ENCODE measurements around the gene MESP1.

MESP1 gene

DNA sequence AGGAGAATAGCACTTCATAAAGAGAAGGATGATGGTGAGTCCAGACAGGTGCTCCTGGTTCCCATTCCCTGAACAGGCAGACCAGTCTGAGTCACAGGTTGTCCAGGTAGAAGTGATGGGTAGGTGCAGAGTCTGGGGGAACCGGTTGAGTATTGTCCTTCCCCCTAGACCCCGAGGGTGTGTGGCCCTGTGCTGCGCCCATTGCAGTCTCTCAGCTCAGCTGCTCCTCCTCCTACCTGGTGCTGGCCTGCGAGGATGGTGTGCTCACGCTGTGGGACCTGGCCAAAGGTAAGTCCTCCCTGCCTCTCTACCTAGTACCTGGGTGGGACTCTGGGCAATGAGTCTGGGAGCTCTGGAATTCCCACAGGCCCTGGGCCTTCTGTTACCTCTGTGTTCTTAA is 19.8 kb downstream of the MESP1 start (continued):
- TF ChIP-seq ZNF558 (tag by site-specific recombination; IDR thresholded peaks at IDR 0.05) (no peak), ZNF404 (tag by site-specific recombination; IDR thresholded peaks at IDR 0.05) (no peak), ZNF423 (tag by site-specific recombination; IDR thresholded peaks at IDR 0.05) (no peak), HOXC10 (CRISPR knock-in tag; IDR thresholded peaks at IDR 0.05) (no peak)

DNA sequence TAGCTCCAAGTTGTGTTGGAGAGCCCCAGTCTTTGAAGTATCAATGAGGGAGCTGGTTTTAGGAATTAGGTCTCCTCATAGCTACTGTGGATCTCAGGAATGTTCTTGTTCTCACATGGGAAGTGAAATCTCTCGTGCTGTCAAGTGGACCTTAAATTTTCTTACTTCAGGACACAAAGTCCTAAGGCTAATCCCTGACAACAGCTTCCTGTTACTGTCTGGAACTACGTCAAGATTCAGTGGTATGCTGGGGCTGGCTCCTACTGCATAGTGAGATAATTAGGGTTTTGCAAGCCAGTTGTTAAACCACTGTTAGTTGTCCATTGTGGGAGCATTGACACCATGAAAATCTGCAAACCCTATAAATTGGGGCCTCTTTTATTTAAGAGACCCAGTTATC is 22.8 kb downstream of the MESP1 start:
- Histone ChIP-seq H3K4me3 (ENCODE audit: low read depth, low read length) (no peak overlapping the region), H3K27ac (ENCODE audit: extremely low read depth, low read depth, low read length) (no peak overlapping the region), H3K4me1 (ENCODE audit: control insufficient read depth, insufficient read depth, low read length) (no peaks in the 10 kb centered on the region), H3K9me3 (ENCODE audit: control insufficient read depth, insufficient read depth, low read depth, low read length) (no peaks in the 10 kb centered on the region), H3K36me3 (ENCODE audit: control insufficient read depth in 2 of 2, insufficient read depth in 1 of 2, low read length in 2 of 2) (no peaks in the 10 kb centered on the region)
- ChIA-PET POLR2A (no interaction called here), CTCF (interaction anchor here (0.8 to 2.5 kb wide), 5 partner anchors 9 to 161 kb away, joined by 3 to 10 read pairs (median 5); no protein-coding TSS in a partner anchor)
- TF ChIP-seq ZNF148 (tag by site-specific recombination; IDR thresholded peaks at IDR 0.05; ENCODE audit: borderline replicate concordance), result no peak
- no peak for TF ChIP-seq ZNF664 (tag by site-specific recombination; IDR thresholded peaks at IDR 0.05)
- TF ChIP-seq ZNF184 (tag by site-specific recombination; IDR thresholded peaks at IDR 0.05), result no peak
- no peak for TF ChIP-seq ZNF394 (tag by site-specific recombination; IDR thresholded peaks at IDR 0.05; ENCODE audit: borderline replicate concordance)
- TF ChIP-seq ZFHX2 (tag by site-specific recombination; conservative IDR thresholded peaks at IDR 0.05), result no peak
- no peak for TF ChIP-seq ZNF221 (tag by site-specific recombination; IDR thresholded peaks at IDR 0.05; ENCODE audit: borderline replicate concordance)
- TF ChIP-seq ZSCAN23 (tag by site-specific recombination; IDR thresholded peaks at IDR 0.05), result no peak
- no peak for TF ChIP-seq ZBTB10 (tag by site-specific recombination; IDR thresholded peaks at IDR 0.05)
- TF ChIP-seq ZNF324 (tag by site-specific recombination; IDR thresholded peaks at IDR 0.05), result no peak
- no peak for TF ChIP-seq ZNF785 (tag by site-specific recombination; IDR thresholded peaks at IDR 0.05)
- TF ChIP-seq, protein P1, sequence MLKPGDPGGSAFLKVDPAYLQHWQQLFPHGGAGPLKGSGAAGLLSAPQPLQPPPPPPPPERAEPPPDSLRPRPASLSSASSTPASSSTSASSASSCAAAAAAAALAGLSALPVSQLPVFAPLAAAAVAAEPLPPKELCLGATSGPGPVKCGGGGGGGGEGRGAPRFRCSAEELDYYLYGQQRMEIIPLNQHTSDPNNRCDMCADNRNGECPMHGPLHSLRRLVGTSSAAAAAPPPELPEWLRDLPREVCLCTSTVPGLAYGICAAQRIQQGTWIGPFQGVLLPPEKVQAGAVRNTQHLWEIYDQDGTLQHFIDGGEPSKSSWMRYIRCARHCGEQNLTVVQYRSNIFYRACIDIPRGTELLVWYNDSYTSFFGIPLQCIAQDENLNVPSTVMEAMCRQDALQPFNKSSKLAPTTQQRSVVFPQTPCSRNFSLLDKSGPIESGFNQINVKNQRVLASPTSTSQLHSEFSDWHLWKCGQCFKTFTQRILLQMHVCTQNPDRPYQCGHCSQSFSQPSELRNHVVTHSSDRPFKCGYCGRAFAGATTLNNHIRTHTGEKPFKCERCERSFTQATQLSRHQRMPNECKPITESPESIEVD (tag by site-specific recombination; IDR thresholded peaks at IDR 0.05), result no peak

- CTCF ChIA-PET, result interaction anchor here (0.5 to 0.7 kb wide), 3 partner anchors 12 to 150 kb away, joined by 3 read pairs; no protein-coding TSS in a partner anchor
- no peaks in the 10 kb centered on the region for H3K4me1 ChIP-seq (ENCODE audit: control insufficient read depth, insufficient read depth, low read length)
- TF ChIP-seq, protein P2, sequence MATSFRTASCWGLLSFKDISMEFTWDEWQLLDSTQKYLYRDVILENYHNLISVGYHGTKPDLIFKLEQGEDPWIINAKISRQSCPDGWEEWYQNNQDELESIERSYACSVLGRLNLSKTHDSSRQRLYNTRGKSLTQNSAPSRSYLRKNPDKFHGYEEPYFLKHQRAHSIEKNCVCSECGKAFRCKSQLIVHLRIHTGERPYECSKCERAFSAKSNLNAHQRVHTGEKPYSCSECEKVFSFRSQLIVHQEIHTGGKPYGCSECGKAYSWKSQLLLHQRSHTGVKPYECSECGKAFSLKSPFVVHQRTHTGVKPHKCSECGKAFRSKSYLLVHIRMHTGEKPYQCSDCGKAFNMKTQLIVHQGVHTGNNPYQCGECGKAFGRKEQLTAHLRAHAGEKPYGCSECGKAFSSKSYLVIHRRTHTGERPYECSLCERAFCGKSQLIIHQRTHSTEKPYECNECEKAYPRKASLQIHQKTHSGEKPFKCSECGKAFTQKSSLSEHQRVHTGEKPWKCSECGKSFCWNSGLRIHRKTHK (tag by site-specific recombination; IDR thresholded peaks at IDR 0.05), result no peak
- TF ChIP-seq ZNF146 (tag by site-specific recombination; IDR thresholded peaks at IDR 0.05), result peak; percentile 55; the same call in 1 of the 2 replicates
- TF ChIP-seq ZNF202 (tag by site-specific recombination; IDR thresholded peaks at IDR 0.05; ENCODE audit: borderline replicate concordance), result no peak
- TF ChIP-seq ZNF157 (tag by site-specific recombination; IDR thresholded peaks at IDR 0.05), result no peak
- H3K27ac ChIP-seq (ENCODE audit: extremely low read depth, low read depth, low read length), result no peak overlapping the region
- POLR2A ChIA-PET, result no interaction called here
- no peaks in the 10 kb centered on the region for H3K36me3 ChIP-seq (ENCODE audit: control insufficient read depth in 2 of 2, insufficient read depth in 1 of 2, low read length in 2 of 2)
- no peaks in the 10 kb centered on the region for H3K9me3 ChIP-seq (ENCODE audit: control insufficient read depth, insufficient read depth, low read depth, low read length)
- H3K4me3 ChIP-seq (ENCODE audit: low read depth, low read length), result no peak overlapping the region
Measured at GRCh38 chr15:89725064-89725463, 26.0 kb downstream of the MESP1 start.
